Activated CD4-positive, CD25-positive, alpha-beta regulatory T cell treated with anti-CD3 and anti-CD28 coated beads, Interleukin-2, amount 50 U/mL, for 24 hours (primary cell): Measurements from ENCODE around the gene ZBTB7A.

Experiments
- ATAC-seq, 2 donors: fragments of 150-1000 bp; cut with Tn5 transposase; one replicate each; pipeline ENCODE4 v1.10.0; 2021; ENCODE audit warnings: mild to moderate bottlenecking in 1 of 2, moderate library complexity in 1 of 2

ZBTB7A gene

GRCh38 chr19:4052114-4052992, 14.3 kb downstream of the ZBTB7A start:
- ATAC-seq, result no peak

- ATAC-seq, result peak; percentile 25 to 69
These were observed 15.3 kb downstream of the ZBTB7A start for GRCh38 chr19:4051175-4052101.

- no peak for ATAC-seq
These were observed 17.3 kb downstream of the ZBTB7A start for GRCh38 chr19:4049432-4049831.

- ATAC-seq, result no peak
These were observed 19.6 kb downstream of the ZBTB7A start for GRCh38 chr19:4046946-4047683.

DNA sequence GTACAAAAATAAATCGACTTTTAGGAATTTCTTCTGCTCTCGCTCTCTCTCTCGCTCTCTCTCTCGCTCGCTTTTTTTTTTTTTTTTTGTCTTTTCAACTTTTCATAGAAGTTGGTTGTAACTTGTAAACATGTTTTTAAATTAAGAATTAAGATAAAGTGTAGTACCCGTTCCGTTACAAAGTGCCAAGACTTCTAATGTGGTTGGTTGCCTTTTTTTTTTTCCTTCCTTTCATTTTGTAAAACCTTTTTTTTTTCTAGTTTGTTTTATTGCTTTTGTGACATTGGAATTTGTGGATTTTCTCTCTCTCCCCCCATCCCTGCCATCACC, 20.4 kb downstream of the ZBTB7A start:
- no peak for ATAC-seq

GRCh38 chr19:4045597-4046361, 20.9 kb downstream of the ZBTB7A start:
- no peak for ATAC-seq

GRCh38 chr19:4044990-4045465, 21.7 kb downstream of the ZBTB7A start:
- no peak for ATAC-seq

DNA sequence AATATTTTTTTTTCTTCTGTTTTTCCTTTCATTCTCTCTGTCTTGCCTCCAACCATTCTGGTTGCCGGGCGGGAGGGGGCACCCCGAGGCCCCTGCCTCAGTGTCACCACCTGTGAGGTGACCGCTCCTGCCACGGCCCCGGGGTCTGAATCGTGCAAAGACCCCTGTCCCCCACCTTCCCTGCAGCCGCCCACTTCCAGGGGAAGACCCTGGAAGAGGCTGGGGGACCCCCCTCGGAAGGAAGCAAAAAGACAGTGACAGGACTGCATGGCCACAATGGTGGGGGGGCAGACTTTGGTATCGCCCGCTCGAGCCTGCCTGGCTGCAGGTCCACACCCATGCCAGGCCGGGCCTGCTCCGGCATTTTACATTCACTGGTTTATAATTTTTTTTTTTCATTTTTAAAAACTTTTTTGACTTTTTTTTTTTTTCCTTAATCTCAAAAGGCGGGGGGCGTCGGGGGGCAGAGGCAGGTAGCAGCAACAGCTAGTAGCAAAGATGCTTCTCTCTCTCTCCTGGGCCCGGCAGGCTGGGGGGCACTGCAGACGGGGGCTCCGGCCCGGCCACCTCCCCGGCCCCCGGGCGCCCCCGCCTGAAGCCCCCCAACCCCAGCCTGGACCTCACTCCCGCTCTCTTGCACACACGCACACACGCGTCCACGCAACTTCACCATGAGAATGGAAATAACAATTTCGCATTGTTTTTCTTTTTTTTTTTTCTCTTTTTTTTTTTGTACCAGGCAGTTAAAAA, 22.6 kb downstream of the ZBTB7A start:
- ATAC-seq, result no peak

- ATAC-seq, result no peak
These were observed 23.3 kb downstream of the ZBTB7A start for GRCh38 chr19:4043401-4043800.

- ATAC-seq, result no peak
These were observed 24.0 kb downstream of the ZBTB7A start for GRCh38 chr19:4042731-4043082.

GRCh38 chr19:4042064-4042730, 24.5 kb downstream of the ZBTB7A start:
- ATAC-seq, result peak in 1 of 2 donors; percentile 15

DNA sequence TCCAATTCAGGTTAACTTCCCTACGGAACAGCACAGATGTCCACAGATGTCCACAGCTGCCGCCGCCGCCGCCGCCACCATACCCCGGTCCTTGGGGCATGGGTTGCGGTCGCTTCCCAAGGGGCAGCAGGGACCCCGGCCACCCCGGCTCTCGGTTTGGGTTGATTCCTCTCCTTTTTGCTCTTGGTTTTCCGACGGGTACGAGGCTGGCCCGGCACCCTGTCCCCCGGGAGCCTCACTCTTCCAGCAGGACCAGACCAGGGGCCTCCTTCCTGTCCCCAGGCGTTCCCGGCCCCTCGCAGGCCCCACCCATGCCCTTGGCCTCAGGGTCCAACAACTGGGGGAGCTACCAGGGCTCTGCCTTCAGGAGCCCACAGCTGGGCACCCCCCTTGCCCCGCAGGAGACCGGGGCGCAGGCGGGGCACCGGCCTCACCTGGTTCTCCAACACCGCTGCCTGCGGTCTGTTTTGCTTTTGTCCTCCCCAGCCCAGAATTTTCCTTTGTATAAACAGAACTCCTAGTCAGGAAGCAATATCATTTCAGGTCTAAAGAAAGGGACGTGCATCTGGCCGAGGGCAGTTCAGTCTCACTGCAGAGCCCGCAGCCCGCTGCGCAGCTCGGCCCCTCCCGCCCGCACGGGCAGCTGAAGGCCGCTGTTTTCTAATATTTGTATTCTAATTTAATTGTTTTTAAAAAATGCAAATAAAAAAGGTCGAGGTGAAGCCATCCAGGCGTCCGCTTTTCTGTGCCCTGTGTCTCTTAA, 27.9 kb downstream of the ZBTB7A start:
- ATAC-seq, result no peak

- no peak for ATAC-seq
These were observed 28.6 kb downstream of the ZBTB7A start for GRCh38 chr19:4038057-4038456.

DNA sequence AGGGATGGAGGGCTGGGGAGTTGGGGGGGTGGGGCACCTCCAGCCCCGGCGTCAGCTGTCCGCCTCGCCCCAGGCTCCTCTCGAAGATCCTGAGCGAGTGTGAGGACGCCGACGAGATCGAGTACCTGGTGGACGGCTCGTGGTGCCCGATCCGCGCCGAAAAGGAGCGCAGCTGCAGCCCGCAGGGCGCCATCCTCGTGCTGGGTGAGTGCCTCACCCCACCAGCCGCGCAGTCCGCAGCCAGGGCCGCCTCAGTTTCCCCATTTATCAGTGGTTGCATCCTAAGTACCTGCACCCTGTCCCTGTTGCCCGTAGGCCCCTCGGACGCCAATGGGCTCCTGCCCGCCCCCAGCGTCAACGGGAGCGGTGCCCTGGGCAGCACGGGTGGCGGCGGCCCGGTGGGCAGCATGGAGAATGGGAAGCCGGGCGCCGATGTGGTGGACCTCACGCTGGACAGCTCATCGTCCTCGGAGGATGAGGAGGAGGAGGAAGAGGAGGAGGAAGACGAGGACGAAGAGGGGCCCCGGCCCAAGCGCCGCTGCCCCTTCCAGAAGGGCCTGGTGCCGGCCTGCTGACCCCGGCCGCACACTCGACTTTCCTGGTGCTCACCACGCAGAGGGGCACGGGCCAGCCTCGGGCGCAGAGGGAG, 29.3 kb downstream of the ZBTB7A start:
- ATAC-seq, result no peak

DNA sequence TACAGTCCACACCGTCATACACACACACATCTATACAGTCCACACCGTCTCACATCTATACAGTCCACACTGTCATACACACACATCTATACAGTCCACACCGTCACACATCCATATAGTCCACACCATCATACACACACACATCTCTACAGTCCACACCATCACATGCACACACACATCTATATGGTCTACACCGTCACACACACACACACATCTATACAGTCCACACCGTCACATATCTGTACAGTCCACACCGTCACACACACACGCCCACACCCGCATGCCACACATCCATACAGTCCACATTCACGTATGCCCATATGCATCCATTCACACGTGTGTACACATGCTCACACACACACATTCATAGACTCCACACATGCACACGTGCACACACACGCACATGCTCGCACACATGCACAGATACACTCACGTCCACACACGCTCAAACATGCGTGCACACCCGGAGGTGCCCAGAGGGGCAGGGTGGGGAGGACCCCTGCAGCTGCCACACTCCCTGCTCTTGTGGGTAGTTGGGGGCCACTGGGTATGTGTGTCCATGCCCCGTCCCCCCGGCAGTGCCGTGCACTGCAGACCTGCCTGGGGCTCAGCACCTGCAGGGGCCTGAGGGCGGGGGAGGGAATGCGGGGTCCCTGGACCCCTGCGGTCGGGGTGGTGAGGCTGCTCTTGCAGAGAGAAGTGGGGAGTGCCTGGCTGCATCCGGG, 30.0 kb downstream of the ZBTB7A start:
- no peak for ATAC-seq

GRCh38 chr19:4035582-4035981, 31.1 kb downstream of the ZBTB7A start:
- ATAC-seq, result no peak

GRCh38 chr19:4035018-4035566, 31.6 kb downstream of the ZBTB7A start:
- no peak for ATAC-seq
